Testis (tissue), 2 donors: ENCODE data around the gene ST7.

Experiments used
- POLR2A ChIP-seq: fragments of 450-650 bp; IDR thresholded peaks from one replicate; pipeline ENCODE4 v1.6.1; 2017; ENCODE audit warnings: antibody characterized with exemption, mild to moderate bottlenecking, moderate library complexity
- TF ChIP-seq, protein P1 (sequence below), 3 experiments: fragments of 450-650 bp in 2 of 3; fragments of 200-600 bp in 1 of 3; sonication (generic) in 1 of 3; IDR thresholded peaks; one replicate each; pipeline ENCODE4 v1.5.1; 2016 to 2019; ENCODE audit warnings: antibody characterized with exemption in 3 of 3, mild to moderate bottlenecking in 2 of 3, moderate library complexity in 1 of 3

GRCh38 chr7:117188376-117188775 lies 235.1 kb downstream of the ST7 start:
- TF ChIP-seq, protein P1, sequence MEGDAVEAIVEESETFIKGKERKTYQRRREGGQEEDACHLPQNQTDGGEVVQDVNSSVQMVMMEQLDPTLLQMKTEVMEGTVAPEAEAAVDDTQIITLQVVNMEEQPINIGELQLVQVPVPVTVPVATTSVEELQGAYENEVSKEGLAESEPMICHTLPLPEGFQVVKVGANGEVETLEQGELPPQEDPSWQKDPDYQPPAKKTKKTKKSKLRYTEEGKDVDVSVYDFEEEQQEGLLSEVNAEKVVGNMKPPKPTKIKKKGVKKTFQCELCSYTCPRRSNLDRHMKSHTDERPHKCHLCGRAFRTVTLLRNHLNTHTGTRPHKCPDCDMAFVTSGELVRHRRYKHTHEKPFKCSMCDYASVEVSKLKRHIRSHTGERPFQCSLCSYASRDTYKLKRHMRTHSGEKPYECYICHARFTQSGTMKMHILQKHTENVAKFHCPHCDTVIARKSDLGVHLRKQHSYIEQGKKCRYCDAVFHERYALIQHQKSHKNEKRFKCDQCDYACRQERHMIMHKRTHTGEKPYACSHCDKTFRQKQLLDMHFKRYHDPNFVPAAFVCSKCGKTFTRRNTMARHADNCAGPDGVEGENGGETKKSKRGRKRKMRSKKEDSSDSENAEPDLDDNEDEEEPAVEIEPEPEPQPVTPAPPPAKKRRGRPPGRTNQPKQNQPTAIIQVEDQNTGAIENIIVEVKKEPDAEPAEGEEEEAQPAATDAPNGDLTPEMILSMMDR (IDR thresholded peaks at IDR 0.05) = no peak
- TF ChIP-seq POLR2A = no peak
